Stimulated activated naive CD8-positive, alpha-beta T cell treated with anti-CD3 and anti-CD28 coated beads, Interleukin-15, Interleukin-2, amounts not matched to agents 100 U/mL and 50 U/mL, for 24 hours (primary cell): Measurements from ENCODE around the gene PKIB.
A peak's percentile ranks its signal among the peaks of the same experiment; 100 is the strongest.

Experiments
- ATAC-seq: fragments of 150-1000 bp; cut with Tn5 transposase; one replicate; pipeline ENCODE4 v1.10.0; 2021
- DNase-seq: peaks from one replicate; pipeline ENCODE4 v3.0.0; 2021

Gene PKIB

DNA sequence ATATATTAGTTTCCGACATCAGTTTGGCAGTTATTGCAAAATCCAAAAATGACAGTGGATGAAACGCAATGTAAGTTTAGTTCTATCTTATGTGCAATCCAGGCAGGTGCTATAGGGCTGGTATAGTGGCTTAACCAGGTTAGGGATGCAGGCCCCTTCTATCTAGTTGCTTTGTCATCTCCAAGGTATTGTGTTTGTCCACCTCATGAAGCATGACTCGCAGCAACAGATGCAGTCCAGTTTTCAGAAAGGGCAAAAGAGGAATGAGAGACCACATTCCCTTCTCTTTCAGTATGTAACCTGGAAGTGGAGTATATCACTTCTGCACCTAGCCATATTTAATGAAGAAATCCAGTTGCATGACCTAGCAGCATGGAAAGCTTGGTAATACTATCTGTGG is 59.7 kb downstream of the PKIB start:
- DNase-seq (no peak), ATAC-seq (no peak)

DNA sequence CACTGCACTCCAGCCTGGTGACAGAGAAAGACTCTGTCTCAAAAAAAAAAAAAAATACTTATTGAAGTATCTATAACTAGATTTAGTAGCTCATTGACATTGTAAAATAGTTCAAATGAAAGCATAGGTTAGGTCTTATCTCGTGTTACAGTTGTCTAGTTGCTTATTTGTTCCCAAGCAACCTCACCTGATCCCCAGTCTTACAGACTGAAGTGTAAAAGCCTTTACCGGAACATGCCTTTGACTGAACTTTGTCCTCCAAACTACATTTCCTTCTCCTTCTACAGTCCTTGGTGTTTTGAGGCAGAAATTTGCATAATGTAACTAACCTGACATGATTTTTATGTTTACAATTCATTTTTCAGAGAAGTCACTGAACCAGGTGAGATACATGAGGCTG is 61.0 kb downstream of the PKIB start:
- DNase-seq (no peak), ATAC-seq (no peak)

DNA sequence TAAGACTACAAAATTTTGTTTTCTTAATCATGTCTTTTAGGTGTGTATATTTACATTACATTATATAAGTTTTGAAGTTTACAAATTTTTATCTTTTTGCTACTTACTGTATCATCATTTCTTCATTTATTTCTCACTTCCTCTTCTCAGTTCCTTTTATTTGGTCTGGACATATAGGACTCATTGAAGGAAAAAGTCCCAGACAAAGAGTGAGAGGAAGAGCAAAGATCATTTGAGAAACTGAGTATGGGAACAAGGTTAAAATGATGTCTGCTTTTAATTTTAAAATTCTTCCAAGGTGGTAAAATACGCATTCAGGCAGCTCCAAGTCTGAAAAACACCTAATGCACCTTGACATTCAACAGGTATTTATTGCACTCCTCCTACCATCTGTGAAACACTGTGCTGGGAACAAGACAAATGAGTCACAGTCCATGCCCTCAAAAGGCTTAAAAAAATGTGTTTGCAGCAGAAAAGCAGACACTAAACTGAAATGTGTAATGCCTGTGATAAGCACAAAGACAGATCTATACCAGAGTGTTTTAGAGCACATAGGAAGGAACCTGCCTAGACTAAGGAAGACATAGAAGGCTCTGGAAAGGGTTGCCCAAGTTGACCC is 63.2 kb downstream of the PKIB start:
- ATAC-seq: no peak
- no peak for DNase-seq

DNA sequence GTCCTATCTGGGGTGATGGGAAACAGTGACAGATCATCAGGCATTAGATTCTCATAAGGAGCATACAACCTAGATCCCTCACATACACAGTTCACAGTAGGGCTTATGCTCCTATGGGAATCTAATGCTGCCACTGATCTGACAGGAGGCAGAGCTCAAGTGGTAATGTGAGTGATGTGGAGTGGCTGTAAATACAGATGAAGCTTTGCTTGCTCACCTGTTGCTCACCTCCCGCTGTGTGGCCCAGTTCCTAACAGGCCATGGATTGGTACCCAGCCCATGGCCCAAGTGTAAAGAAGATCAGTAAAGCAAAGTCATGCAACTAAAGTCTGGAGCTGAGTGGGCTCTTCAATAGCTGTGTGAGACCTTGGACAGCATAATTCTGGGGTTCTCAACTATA is 65.9 kb downstream of the PKIB start:
- DNase-seq (no peak), ATAC-seq (no peak)

DNA sequence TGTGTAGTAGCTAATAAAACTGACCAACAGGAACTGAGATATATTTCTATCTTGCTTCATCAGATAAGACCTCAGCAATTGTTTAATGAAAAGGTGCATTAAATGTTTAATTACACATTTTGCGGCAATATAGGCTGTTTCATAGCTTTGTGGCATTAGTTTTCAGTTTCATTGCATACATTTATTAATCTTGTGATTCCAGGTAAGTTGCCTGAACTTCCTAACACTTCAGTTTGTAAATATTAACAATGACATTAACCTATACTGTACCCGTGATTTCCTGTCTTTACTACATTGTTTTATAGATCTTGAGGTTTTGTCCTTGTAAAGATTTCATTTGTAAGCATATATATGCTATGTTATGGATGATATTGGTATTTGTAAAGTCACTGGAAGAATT is 66.5 kb downstream of the PKIB start:
- DNase-seq (no peak), ATAC-seq (no peak)

DNA sequence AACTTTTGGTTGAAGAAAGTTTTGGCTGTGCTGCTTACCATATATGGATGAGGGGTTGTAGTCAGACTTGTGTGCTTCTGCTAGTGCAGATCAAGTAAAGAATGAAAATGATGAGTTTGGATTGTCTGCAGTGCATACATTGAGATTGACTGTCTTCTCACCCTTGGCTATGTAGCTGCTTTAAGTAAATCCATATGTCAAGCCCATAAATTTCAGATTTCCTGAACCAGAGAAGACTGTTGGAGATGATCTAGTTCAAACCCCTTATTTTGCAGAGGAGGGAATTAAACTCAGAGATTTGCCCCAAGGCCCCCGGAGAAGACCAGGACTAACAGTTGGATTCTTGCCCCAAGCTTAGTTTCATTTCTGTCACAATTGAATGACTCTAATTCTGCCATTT is 67.2 kb downstream of the PKIB start:
- DNase-seq (no peak), ATAC-seq (no peak)

DNA sequence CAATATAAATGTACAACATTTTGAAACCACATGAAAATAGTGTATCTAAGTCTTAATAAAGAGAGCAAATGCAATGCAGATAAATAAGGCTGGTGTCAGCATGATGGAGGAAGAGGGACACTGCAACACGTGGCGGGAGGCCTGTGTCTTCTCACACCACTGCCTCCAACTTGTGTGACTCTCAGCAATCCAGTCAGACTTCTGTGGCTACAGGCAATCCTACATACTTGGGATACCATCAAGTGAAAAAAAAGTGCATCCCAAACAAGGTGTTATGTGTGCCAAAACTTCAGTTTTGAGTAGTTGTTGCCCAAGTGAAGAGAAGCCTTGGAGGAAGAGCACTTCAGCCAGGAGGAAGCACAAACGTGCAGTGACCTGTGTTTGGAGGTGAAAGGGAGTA is 68.6 kb downstream of the PKIB start:
- DNase-seq: no peak
- no peak for ATAC-seq

DNA sequence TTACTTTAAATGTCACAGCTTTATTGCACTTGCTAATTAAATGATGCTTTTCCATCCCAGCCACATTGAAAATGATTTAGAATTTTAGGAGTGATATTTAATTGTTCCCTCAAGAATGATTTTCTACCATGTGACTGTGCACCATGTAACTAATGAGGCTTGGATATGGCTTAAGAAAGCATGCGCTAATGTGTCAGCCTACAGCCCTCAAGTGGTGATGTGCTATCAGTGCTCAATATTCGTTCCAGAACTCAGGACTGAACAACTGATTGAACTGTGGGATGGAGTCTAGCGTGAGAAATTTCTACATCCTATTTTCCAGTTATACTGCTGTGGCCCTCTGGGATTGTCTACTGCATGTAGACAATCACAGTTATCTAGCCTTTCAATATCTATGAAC is 71.5 kb downstream of the PKIB start:
- no peak for DNase-seq
- no peak for ATAC-seq

DNA sequence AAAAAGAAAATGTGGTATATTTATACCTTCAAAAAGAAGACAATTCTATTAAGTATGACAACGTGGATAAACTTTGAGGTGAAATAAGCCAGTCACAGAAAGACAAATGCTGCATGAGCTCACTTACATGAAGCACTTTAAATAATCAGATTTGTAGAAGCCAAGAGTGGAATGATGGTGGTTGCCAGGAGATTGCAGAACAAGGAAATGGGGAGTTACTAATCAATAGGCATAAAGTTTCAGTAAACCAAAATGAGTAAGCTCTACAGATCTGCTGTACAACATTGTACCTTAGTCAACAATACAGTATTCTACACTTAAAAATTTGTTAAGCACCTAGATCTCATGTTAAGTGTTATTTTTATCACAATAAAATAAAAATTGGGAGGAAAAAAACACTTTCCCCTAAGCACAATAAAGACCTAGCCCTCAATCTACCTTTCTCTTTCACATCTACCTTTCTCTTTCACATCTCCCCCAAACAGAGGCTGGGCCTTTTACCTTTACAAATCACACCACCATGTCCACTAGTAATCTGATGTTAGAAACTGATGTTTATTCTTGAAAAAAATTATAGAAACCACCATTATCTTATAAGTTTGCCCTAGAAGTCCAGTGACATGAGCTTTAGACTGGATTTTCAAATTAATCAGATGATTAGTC is 73.9 kb downstream of the PKIB start:
- ATAC-seq (no peak), DNase-seq (no peak)

DNA sequence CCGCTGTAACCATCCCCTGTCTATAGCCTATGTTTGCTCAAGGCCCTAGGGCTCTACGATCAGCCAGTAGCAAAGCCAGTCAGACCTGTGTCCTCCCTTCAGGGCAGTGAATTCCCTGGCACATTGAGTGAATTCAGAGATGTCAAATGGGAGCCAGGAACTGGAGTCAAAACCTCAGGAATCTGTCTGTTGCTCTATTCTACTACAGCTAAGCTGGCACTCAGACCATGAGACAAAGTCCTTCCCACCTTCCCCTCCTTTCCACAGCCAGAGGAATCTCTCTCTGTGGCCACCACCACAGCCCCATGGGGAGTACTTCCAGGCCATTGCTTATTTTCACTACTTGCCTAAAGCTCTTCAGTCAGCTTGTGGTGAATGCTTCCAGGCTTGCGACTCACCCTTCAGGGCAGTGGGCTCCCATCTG is 82.0 kb downstream of the PKIB start:
- ATAC-seq (no peak), DNase-seq (no peak)

DNA sequence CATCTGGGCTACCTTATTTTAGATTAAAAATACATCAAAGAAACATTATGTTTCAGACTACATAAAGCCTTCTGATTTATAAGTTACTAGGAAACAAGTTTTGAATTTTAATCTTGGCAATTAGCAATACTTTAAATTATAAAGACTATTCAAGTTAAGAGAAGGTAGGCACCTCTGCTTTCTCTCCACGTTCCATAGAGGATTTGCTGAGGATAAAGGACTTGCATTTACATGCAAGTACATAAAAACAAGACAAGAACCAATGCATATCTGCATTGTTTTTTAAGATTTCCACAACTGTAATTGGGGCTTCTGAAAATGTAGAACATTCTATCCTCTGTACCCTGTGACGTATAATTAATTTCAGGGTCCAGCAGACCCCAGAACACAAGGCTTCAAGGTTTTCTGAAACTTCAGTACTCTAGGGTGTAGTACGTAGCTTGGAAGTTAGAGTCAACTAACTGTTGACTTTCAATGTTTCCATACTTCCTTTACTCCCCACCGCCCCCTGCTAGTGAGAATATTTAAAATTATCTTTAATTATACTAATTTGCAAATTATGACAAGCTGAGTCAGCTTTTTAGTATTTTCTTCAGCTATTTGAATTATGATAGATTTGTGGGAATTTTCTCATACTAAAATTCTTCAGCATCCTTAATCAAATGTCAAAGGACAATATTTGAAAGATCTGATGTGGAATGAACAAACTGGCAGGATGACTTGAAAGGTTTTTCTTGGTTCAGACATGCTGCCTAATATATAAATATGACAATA is 82.8 kb downstream of the PKIB start:
- no peak for ATAC-seq
- DNase-seq: no peak

DNA sequence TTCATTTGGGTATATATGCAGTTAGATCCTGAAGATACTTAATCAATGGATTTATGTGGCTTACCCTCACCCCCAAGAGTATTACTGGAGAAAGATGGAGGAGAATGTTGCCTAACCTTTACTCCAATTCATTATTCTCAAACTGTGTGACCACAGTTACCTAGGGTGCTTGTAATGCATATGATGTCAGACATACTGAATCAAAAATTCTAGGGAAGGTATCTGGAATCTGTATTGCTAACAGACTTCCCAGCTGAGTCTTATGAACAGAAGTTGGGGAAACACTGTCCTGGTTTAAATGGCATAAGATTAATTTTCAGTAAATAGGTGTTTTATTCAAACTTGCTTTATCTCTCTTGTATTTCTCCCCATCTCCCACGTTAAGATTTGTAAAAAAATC is 83.9 kb downstream of the PKIB start:
- no peak for ATAC-seq
- no peak for DNase-seq

DNA sequence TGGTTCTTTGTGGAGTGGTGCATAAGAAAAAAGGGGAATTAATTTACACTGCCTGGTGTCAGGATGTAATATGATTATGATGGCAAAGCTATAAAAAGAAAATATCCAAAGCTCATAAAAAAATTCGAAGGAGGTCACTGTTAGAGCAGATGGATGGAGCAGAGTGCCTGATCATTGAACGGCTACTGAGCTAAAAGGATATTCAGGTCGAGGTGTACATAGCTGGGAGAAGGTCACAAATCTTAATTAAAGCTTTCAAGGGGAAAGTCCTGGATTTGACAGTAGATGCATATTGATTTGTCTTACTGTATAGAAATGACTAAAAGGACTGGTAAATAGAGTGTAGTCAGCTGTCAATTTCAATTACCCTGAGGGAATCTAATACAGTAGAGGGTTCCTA is 84.4 kb downstream of the PKIB start:
- ATAC-seq: no peak
- DNase-seq: no peak

DNA sequence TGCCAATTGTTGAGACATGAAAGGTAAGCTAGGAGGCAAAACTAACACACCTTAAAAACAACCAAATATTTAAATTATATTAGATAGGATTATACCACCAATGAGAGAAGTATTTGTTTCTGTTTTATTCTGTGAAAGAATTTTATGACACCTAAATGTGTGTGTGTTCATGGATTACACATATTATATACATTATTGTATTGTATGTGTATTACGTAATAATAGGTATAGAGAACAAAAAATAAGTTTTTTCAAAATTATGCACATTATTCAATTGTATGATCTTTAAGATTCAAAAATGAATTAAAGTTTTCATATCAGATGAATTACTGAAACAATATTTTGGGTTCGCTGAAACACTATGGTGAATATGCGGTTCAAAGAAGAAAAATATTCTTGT is 85.0 kb downstream of the PKIB start:
- ATAC-seq: no peak
- no peak for DNase-seq

DNA sequence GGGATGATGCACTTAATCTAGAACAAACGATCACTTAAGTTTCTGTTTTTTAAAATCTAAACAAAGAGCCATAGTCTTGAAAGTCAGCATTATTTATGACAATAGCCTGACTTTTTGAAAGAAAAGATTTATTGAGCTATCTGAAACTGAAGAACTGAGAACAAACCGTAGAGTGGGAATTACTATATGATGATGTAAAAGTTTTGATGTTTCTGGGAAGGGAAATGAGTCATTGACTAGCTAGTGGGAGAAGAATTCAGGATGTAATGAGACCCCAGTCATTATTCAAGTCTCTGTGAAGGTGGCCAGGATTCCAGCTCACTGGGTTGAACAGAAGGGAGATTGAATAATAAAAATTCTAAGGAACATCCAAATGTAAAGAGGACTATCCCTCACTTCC is 85.9 kb downstream of the PKIB start:
- no peak for ATAC-seq
- no peak for DNase-seq

DNA sequence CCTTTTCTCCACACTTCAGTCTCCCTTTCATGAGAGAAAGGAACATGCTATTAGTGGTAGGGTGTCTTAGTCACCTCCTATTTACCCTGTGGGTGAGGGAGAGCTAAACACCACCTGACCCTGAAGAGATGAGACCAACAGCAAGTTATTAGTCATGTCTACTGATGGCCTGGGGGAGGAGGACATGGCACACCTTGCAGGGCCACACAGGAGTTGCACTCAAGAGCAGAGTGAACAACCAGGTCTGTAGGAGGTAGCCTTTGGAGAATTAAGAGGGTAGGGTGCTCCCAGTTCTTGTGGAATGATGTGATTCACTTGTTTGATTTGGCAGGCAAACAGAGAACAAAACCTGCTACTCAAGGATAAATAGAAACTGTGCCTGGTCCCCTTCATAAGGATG is 86.6 kb downstream of the PKIB start:
- DNase-seq: no peak
- ATAC-seq: peak; percentile 23

DNA sequence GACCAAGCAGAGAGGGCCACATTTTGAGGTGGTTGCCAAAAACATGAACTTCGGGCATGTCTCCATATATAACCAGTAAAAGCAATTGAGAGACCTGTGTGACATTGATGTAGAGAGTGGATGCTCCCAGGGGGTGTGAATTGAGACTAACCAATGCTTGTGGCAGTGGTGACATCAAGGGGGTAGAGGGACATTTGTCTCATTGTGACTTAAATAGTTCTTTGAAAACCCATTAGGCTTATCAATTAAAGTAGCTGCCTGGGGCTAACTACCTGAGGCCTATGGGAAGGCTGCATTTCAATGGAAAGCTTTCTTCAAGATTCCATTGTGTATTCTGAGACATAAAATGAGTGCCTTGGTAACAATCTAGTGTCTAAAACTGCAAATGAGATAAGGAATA is 87.3 kb downstream of the PKIB start:
- ATAC-seq: no peak

DNA sequence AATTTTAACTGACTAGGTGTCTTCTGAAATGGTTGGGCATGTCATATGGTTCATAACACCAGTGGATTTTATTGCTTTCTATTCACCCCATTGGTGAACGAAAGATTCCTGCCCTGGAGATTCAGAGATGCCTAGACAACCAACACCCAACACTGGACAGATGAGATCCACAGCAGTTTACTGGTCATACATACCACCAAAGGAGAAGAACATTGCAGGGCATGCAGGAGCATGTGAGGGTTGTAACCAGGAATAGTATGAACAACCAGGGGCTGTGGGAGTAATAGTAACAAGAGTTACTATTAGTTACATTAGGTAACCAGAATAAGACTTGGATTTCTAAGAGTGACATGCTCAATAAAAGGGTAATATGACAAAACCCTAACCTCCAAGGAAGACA is 91.5 kb downstream of the PKIB start:
- DNase-seq: no peak
- ATAC-seq: no peak

More for the DNA sequence above, 87.3 kb downstream of the PKIB start:
- no peak for DNase-seq

DNA sequence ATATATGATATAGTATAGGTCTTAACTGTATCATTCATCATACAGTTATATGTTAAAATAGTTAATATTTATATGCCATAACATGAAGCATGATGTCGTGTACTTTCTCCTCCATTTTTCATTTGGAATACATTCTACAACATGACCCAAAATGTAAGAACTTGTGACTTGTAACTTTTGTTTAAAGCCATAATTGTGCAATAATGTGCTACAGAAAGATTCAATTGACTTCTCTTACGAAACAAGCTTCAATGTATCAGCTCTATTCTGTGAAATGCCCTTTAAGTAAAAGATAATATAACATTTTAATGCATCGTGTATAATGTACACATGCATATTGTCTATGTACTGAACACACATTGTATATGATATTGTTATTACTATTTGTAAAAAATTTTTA is 92.6 kb downstream of the PKIB start:
- ATAC-seq: no peak
- DNase-seq: no peak

DNA sequence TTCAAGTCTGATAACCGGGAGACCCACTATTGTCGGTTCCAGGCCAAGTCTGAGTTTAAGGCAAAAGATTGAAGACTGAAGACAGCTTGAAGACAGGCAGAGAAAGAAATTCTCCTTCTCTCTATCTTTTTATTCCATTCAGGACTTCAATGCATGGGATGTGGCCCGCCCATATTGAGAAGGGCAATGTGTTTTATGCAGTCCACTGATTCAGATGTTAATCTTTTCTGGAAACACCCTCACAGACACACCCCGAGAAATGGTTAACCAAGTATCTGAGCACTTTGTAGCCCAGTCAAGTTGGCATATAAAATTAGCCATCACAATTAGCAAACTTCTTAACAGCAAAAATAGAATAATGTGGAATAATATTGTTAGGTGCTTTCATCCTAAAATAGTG is 93.9 kb downstream of the PKIB start:
- ATAC-seq (no peak), DNase-seq (no peak)

DNA sequence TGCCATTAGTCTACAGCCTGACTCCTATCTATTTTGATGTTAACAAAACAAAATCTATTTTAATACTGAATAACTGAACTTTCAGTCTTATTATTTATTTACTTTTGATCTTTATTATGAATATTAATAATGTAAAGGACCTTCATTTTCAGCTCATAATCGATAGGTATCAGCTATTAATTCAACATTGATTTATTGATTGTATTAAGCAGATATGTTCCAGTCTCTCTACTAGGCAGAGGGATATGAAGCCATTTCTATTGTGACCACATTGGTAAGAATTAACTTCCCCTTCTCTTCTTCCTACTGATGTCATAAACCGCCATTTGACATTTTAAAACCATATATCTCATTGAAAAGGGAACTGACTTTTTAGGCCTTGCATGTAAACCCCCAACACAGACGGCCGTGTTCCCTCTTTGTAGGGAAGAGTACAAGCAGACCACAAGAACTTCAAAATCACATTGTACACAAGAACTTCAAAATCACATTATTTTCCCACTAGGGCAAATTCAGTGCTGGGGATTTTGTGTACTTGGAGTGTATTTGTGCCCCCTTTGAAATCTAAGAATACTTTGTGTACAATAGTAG is 99.8 kb downstream of the PKIB start:
- ATAC-seq (no peak), DNase-seq (no peak)

DNA sequence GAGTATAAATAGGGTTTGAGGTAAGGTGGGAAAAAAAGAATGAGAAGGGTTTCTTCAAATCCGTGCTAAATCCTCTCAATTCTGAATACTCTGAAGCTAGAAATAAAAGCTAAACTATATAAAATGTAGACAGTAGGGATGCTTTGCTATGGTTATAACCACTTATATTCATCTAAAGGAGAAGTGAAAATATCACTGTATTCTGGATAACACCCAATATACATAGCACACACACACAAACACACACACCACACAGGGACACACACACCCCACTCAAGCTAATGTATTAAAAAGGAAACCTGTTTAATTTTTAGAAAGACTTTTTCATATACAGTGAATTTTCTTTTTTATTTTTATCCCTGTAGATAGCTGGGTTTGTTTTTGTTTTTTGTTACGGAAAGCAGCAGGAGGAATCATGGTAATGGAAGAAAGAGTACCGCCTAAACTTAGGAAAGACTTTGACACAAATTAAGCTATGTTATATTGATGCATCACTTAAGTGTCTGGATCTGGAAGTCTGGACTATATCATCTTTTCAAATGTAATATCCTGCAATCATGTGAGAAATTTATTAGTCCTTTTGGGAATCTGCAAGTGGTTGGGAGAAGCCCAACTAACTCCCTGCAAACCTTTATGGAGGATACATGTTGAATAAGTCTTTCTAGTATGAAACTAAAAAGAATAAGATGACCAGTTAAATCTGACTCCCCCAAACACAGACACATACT is 100.9 kb downstream of the PKIB start:
- ATAC-seq (no peak), DNase-seq (no peak)

DNA sequence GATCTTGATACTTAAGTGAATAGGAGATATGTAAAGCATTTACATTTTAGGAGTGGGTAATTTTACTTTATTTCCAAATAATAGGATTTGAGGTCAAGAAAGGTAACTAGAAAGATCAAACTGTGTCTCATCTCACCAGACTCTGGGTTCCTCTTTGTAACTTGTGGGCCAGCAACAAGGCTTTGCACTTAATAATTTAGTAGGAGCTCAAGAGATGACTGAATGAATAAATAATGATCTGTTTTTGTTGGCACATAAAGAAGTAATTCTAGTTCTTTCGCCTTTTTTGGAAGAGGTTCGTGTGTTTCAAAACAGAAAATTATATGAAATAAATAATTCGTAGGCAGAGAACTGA is 101.9 kb downstream of the PKIB start:
- no peak for DNase-seq
- ATAC-seq: no peak
